K562 treated with DMSO at 1 percent for 4 hours (cell line): ENCODE results near the gene CLIP4. TPM values are rescaled to one million over a fixed set of nuclear protein-coding genes. Genes with fewer than 3 reads are reported as not detected.

Experiments used
- total RNA-seq: library from RNA; unstranded; fragments of 300-600 nt; gene quantifications from 2 replicates; pipeline ENCODE4 v1.2.3, GENCODE V29; 2022; ENCODE audit not compliant: insufficient read depth

CLIP4 gene, protein sequence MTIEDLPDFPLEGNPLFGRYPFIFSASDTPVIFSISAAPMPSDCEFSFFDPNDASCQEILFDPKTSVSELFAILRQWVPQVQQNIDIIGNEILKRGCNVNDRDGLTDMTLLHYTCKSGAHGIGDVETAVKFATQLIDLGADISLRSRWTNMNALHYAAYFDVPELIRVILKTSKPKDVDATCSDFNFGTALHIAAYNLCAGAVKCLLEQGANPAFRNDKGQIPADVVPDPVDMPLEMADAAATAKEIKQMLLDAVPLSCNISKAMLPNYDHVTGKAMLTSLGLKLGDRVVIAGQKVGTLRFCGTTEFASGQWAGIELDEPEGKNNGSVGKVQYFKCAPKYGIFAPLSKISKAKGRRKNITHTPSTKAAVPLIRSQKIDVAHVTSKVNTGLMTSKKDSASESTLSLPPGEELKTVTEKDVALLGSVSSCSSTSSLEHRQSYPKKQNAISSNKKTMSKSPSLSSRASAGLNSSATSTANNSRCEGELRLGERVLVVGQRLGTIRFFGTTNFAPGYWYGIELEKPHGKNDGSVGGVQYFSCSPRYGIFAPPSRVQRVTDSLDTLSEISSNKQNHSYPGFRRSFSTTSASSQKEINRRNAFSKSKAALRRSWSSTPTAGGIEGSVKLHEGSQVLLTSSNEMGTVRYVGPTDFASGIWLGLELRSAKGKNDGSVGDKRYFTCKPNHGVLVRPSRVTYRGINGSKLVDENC
- total RNA-seq, result 0.15 TPM in 1 of 2 replicates, not detected in the other

DNA sequence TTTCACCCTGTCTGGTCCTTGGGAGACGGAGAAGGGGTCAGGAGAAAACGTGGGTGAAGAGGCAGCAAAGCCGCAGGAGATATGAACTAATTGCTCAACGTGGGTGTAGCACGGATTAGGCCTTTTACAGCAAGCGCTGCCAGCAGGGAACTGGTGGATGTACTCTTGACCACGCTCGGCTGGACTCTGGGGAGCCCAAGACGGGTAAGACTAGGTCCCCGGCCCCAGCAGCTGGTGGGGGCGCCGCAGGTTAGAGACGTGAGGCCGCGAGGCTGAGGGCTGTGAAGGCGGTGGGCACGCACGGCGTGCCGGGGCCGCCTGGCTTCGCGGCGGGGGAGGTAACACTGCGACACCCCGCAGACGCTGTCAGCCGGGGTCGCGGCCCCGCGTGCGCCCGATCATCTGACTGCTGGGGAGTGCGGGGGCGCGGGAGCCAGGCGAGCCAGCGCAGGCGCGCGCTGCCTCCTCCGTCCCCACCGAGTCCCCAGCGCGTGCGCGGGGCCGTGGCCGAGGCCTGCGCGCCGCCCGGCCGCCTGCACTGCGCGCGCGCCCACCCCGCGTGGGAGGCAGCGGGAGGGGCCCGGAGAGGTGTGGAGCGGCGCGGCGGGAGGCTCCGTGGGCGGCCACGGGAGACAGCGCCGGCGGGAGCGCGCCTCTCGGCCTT, at the start of gene CLIP4:
TSS of gene CLIP4 (plus strand) at position 470 of the 664 bp plus-strand sequence. CDS start 5,974 bp downstream, outside the sequence.

GRCh38 chr2:29074411-29074810, 40.8 kb upstream of the CLIP4 start, which contains the start of gene PCARE:
TSS of gene PCARE (minus strand) at chr2:29074523. CDS start at chr2:29074261, 262 bp downstream.

Other genes with a start within 250 kb of the CLIP4 start
- gene TRMT61B, start 245.1 kb upstream of the CLIP4 start, total RNA-seq, result 11.2 and 13.0 TPM in 2 replicates
- gene WDR43, start 220.7 kb upstream of the CLIP4 start, total RNA-seq, result 8.6 and 8.7 TPM in 2 replicates
- gene TOGARAM2, start 134.1 kb upstream of the CLIP4 start, total RNA-seq, result not detected in 2 replicates
- not detected in 2 replicates for gene PCARE, start 40.9 kb upstream of the CLIP4 start, total RNA-seq